Measurements from ENCODE around the gene PRDM1.

Gene PRDM1

DNA sequence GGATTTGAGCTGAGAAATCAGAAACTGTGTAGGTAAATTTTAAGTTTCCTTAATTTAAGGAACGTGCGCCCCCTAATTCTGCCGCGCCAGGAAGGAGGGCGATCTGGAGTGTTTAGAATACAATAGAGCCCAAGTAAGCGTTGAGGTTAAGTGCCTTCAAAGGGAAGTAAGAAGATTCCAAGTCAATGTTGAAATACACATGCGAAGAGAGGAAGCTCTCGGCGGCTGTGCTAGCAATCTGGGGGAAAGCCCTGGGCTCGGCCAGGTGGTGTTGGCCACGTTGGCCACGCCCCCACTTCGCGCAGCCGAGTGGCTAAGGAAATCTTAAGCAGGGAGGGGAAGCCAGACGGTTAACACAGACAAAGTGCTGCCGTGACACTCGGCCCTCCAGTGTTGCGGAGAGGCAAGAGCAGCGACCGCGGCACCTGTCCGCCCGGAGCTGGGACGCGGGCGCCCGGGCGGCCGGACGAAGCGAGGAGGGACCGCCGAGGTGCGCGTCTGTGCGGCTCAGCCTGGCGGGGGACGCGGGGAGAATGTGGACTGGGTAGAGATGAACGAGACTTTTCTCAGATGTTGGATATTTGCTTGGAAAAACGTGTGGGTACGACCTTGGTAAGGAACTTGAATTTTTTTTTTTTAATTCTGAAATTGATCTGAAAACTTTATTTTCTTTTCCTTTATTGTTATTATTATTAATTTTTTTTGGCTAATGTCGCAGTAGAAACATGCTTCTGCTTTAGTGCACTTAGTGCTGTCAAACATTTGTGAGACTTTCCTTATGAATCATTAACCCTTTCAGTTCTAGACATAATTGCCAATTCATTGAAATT lies at the start of gene PRDM1:
Gene PRDM1 (plus strand): TSS at position 353 of the 830 bp plus-strand sequence. CDS start 218 bp downstream, at position 571.
- DNase-seq: peak; percentile 85

DNA sequence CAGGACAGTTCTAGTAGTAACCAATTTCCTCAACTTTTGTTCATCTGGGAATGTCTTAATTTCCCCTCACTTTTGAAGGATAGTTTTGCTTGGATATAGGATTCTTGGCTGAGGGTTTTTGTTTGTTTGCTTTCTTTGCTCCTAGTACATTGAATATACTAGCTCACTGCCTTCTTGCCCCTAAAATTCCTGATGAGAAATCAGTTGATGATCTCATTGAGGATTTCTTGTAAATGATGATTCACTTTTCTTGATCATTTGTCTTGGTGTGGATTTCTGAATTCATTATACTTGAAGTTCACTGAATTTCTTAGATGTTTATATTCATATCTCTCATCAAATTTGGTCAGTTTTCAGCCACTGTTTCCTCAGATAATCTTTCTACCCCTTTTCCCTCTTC lies 49.1 kb upstream of the PRDM1 start:
- no peak for DNase-seq

DNA sequence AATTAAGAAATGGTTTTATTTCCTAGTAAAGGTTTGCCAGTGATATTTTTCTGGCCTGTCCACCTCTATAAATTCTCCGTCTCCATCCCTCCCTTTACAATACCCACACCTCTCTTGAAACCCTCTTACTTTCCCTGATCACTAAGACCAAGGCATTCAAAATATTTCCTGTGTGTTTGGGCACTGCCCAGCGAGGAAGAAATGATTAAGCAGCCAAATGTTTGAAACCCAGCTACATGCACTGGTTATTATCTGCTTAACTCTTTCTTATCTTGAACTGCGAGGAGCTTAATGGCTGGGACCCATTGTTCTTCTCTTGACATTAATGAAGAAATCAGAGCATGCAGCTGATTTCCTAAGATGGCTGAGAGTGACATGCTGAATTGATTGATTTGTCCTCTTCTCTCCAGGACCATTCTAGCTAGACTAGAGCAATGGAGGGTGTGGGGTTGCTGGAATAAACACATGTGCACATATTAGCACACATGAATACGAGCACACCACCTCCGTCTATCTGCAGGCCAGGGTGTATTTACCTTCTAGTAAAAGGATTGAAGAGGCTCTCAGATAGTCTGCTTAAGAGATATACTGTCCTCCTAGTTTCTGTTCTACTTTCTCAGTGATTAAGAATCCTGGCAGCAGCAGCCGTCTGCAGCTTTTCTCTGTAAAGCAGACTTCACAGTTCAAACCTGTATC lies 46.1 kb upstream of the PRDM1 start:
- no peak for DNase-seq

DNA sequence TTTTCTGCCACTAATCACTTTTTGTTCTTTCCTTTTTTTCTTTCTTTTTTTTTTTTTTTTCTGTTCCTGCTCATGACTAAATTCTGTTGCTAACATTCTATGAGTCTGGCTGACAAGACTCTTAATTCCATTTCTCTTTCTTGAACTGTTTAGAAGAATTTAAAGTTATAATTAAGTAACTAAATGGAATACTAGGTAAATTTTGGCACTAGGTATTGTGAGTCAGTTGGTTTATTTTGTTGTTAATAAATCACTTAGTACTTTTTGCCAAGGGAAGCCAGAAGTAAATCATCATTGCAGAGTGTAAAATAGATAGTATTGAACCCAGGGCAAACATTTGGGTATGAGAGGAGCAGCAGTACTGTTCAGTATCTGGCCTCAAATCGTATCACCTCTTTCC lies 42.0 kb upstream of the PRDM1 start:
- no peak for DNase-seq

DNA sequence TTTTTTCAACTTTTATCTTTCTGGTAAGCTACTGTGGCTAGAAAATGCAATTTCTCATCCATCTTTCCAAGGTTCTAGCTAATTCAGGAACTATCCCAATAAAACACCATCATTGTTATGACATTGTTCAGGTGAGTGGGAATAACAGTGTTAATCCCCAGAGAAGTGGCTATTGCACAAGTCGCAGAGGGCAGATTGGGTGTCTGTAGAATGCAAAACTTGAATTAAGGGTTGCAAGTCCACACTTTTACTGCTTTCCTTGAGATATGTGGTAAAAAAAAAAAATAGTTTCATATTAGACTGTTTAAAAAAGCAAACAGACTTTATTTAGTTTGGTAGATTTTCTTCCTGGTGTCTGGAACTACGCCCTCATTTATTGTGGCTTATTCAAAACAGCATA lies 41.1 kb upstream of the PRDM1 start:
- no peak for DNase-seq

DNA sequence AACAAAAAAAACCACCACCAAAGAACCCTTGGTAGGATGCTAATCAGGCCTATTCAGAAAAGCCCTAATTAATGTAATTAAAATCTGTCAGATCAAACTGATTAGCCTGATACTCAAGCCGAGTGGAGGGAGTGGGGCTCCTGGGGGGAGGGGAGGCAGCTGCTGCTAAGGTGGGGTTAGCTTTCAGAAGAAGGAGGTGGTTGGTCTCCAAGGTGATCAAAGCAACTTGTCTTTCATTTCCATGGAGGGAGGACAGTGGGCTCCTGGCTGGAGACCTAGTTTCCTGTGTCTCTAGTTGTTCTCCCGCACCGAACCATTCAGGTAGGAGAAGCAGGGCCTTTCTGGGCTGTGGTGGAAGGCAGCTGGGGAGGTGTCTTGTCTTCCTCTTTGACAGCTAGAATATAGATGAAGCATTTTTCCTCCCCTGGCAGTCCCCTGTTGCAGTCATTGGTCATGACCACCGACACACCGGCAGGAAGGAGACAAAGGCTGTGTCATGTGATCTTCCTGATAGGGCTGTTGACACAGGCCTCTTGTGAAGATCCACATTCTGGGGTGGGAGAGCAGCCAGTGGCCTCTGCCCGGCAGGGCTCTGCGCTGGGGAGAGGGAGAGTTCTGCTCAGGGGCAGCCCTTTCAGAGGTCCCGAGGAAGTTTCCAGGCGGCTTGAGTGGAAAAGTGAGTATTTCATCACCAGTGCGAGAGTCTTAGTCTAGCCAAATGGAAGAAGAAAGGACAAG lies 39.9 kb upstream of the PRDM1 start:
- no peak for DNase-seq

DNA sequence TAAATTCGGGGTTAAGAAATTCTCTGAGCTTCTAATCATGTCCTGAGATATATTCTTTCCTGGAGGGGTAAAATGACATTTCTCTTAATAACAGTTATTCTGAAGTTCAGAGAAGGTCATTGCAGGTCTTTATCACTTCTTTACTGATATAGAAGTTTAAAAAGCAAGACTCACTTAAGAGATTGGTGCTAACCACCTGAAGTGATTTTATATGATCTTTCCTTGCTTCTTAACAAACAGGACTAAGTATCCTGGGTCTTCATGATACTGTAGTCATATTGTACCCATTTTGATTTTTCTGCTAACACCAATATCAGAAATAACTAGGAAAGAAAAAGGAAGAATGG lies 39.3 kb upstream of the PRDM1 start:
- no peak for DNase-seq

DNA sequence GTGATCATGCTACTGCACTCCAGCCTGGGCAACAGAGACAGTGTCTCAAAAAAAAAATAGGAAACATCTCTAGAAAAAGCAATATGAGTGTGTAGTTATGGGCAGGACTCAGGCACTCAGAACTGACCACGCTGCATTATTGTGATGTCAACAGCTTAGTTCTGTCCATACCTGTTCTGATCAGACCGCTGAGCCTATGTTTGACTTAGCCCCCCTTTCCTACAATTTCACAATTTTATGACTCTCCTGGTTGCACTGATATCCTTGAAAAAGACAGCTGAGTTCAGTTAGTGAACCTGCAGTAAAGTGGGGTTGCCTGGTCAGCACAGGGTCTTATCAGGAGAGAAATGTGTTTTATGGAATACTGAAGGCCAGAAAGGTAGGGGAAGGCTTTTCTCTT lies 37.8 kb upstream of the PRDM1 start:
- DNase-seq: no peak

DNA sequence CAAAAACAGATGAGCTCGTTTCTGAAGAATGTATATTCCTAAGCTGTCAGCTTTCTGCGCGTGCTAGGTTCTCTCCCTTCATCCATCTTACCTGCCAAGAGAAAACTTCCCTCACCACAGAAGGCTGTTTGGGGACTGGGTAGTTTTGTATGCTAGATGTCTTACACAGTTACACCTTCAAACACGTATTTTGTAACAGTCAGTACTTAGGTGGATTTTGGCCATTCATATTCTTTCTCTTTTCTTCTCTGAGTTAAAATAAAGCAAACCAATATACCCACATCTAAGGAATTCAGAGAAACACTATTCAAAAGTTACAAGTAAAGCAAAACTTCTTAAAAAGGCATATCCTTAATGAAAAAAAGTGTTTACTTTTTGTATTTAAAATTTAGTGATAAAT lies 35.6 kb upstream of the PRDM1 start:
- no peak for DNase-seq

DNA sequence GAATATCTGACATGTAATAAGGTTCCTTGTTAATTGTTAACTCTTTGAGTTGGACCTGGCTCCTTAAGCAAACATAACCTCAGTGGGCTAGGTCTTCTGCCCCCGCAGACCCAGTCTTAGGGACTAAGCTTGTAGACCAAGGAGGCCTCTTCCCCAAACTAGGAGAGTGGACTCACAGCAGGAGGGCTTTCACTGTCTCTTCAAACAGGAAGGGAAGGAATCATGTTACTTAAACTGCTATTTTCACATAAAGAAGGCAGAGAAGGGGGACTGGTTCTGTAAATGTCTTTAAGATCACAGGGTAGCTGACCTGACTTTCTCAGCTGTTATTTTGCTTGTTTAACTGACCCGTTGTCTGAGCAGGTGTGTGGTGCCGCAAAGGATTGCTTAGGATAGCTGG lies 34.9 kb upstream of the PRDM1 start:
- no peak for DNase-seq

DNA sequence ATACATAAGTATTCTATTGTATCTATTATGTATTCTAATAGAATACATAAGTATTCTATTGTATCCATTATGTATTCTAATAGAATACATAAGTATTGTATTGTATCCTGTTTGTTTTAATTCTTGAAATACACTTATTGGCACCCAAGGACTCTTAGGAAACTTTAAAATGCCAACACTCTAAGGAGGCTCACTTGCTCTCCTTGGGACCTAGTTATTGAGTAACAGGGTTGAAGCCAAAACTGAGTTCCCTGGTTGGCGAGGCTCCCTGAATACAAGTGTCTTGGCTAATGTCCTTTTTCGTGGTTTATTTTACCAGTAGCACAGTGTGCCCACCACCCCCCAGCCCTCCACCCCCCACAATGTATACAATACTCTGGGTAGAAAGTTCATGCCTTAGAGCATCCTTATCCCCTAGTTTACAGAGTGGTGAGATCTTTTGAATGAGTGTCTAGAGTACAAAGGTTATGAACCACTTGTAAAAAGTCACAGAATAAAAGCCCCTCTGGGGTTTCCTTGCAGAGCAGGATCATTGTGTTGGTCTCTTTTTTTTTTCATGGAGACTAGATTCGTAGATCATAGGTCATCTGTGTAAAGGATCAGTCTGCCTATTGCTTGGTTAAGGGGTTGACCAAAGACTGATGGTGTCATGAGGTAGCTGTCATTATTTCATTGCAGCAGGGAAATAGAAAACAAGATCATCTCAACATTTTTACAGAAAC lies 32.5 kb upstream of the PRDM1 start:
- DNase-seq: no peak

DNA sequence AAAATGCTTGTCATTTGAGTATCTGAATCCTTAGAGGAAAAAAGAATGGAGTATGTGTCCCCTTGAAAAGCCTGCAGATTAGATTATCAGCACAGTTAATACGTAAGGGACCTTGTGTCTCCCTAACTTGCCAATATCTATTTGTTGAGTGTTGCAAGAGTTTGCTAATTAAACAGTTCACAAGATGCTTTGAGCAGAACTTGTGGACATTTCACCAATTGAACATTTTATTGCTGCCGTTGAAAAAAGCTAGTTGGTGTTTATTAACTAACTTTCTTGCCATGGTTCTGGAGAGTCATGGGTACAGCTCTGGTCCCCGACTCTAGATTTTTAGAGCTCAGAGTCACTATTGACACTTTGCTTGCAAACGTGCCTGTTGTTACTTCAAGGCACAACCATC lies 30.6 kb upstream of the PRDM1 start:
- DNase-seq: no peak

DNA sequence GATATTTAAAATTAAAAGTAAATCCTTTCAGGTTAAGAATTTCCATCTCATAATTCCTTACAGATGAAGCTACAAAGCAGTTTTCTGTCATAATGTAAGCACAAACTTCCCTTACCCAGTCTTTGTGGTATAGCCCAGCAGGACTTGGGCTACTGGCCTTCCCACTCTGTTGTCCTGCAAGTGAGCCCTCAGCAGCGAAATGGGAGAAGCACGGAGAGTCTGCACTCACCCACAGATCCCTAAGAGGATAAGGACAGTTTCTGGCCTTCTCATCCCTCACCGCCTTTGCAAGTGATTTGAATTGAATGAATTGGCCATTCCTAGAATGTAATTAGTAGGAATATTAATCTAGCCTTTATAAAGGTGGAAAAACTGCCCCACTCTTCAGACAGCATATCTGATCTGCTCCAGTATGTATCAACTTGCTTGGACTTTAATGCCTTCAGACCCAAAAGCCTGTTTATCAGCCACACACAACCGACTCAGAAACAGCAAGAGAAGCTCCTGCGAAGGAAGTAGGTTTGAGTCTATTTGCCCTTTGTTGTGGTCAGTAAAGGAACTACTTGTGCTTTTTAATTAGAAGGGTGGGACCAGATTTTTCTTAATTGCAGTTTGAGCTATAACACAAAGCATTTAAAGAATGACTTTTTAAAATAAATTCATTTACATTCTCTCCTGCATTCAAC lies 29.9 kb upstream of the PRDM1 start:
- DNase-seq: no peak

DNA sequence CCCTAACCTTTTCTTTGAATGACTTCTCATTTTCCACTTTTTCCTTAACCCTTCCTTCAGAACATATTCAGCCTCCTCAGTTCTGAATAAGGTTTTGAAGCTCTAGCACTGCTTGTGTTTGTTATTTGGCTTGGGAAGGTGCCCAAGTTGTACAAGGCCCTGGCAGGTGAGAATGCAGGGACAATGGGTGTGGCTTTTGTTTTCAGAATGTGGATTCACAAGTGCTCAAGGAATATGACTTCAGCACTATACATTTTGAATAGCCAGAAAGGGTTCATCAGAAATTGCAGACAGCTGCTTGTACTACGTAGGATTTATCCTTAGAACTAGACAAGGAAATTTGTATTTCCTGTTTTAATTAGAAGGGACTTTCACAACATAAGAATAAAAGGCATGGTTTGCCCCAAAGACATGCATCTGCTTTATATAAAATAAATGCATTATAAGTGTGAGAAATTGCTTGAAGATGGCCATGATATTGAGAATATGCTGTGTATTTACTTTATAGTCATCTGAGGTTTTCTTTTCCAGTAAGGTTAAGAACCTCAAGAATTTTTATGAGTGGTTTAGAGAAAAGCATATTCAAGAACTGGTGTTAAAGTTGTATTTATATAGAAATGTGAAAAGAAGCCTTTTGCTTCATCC lies 29.3 kb upstream of the PRDM1 start:
- no peak for DNase-seq

DNA sequence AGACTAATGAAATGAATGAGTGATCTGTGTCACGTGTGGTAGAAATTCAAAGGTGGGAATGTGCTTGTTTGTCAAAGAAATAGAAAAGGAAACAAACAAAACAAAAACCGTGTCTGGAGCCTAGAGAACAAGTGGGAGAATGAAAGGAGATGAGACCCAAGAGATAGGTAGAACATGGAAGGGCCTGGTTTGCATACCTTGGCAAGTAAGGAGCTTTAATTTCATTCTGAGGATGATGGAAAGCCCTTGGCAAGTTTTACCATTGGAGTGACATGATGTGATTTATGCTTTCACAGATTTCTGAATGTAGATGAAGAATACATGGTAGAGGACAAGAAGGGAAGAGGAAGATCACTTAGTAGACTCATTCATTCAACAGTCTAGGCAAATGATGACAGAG lies 26.8 kb upstream of the PRDM1 start:
- no peak for DNase-seq

DNA sequence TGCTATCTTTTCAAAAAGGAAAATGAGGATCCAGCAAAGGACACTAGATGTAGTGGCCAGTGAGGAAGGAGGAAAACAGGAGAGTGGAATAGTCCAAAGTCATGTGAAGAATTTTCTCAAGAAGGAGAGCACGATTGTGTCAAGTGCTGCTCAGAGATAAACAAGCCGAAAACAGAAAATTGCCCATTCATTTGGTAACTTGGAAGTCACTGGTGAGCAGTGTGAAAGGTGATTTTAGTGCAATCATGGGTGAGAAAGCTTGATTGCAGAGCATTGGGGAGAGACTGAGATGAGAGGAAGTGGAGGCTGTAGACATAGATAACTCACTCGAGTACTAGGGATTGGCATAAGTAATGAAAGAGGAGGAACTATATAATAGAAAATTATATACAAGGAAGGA lies 26.0 kb upstream of the PRDM1 start:
- no peak for DNase-seq

DNA sequence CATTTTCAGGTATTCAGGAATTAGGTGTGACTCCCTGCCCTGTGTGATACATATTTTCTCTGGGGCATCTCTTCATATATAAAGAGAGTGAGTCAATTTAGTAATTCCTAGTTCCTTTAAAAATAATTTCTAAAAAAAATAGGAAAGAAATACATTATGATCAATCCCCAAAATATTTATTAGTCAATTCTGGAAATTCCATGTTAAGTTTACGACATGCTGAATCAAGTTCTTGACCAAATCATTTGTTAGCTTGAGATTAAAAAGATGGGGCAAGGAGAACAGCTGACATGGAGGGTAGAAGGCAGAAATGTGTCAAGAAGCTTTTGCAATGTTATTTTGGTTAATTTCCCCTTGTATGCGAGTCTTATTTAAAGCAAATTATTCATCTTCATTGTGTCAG lies 22.7 kb upstream of the PRDM1 start:
- no peak for DNase-seq

DNA sequence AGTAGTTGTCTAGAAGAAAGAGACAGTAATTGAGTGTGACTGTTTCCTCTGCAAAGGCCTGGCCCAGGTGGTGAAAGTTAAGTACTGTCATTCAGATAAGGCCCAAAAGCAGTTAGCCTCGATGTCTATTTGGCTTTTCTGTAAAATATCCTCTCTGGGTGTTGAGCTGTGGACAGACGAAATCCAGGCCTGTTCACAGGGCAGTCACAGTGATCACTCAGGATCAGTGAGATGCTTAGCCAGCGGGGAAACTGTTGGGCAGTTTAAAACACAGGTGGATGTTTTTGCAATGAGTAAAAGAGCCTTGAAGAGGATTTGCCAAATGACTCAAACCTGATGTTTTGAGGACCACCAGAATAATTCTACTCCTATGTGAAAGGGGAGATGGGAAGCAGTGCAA lies 22.0 kb upstream of the PRDM1 start:
- DNase-seq: no peak

DNA sequence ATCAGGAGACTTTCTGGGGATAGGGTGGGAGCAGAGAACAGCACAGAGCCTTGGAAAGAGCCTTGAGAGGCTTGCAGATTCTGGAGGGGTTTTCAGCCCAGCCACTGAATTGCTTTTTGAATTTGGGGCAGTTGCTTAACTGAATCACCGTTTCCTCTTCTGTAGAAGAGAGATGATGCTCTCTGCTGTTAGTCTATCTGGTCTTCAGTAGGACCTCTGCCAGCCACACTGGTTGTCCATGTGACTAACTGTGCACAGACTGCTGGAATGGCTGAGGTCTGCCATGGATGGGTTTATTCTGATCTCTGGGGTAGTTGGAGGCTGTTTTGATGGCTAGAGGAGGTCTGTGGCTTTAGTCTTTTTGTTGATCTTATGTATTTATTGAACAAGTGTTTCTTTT lies 21.4 kb upstream of the PRDM1 start:
- no peak for DNase-seq

DNA sequence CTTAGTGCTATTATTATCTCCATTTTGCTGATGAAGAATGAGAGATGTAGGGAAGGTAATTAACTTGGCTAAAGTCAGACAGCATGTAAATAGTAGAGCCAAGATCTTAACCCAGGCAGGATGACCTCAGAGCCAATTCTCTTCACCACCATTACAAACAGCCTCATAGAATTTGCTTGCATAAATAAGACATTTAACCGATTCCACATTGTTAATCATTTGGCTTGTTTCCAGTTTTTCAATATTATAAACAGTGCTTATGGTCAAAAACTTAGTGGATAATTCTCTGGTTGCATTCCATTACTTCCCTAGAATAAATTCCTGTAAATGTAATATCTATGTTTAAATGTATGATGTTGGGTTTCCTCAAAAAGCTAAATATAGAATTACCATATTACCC lies 19.1 kb upstream of the PRDM1 start:
- DNase-seq: no peak

DNA sequence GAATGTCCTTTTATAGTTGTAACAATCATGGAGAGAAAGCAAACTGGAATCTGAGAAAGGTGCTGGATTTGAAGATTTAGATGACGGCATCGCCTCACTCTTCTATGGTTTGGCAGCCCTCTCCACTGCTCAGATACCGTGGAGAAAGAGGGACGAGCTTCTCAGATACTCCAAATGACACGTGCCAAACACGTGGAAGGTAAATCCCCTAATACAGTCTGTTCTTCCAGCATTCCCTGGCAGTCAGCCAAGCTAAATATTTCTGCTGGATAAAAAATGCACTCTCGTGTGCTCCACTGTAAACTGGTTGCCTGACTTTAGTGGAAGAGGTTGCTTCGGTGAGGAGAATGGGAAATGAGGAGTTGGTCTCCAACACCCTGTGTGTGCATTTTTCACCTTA lies 16.7 kb upstream of the PRDM1 start:
- no peak for DNase-seq

DNA sequence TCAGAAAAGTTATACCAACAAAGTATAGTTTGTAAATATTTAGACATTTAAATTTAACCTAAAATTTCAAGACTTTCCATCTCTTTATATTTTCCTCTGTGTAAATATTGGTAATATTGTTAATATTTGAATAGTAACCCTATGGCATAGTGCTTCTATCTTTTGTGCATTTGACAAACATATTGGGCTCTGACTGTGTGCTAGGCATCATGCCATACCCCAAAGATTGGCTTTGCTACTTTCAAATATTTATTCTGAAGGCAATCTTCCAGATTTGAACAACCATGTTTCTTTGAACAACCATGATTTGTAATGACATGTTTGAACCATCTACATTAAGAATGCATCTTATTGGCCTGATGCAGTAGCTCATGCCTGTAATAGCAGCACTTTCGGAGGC lies 15.5 kb upstream of the PRDM1 start:
- no peak for DNase-seq
